Caki2 (cell line): ENCODE results near the gene NOC2L. TPM values are rescaled to one million over a fixed set of nuclear protein-coding genes. Genes with fewer than 3 reads are reported as not detected.
"Not testable (repeated sequence)": the region's sequence is repeated elsewhere in the genome, so short reads cannot be mapped to it uniquely, and the experiment has no call there.

ENCODE experiments used
- DNase-seq: peaks from one replicate; pipeline ENCODE4 v3.0.0-alpha.2; 2015; ENCODE audit warnings: low read depth
- in situ Hi-C: cut with HindIII; loops from 2 replicates; pipeline ENCODE4 v1.10.0; 2016; ENCODE audit warnings: low sequenced_read_pairs, low pct_unique_long_range_greater_than_20kb, mixed read lengths
- total RNA-seq: library from RNA; depleted of rRNA; stranded (reverse); fragments of >200 nt; shearing (Covaris generic); gene quantifications from 2 replicates; pipeline ENCODE4 v1.2.3, GENCODE V29; 2014; ENCODE audit warnings: low replicate concordance

The NOC2L gene
- total RNA-seq, 1 experiment from 2014 or later = 140 TPM

DNA sequence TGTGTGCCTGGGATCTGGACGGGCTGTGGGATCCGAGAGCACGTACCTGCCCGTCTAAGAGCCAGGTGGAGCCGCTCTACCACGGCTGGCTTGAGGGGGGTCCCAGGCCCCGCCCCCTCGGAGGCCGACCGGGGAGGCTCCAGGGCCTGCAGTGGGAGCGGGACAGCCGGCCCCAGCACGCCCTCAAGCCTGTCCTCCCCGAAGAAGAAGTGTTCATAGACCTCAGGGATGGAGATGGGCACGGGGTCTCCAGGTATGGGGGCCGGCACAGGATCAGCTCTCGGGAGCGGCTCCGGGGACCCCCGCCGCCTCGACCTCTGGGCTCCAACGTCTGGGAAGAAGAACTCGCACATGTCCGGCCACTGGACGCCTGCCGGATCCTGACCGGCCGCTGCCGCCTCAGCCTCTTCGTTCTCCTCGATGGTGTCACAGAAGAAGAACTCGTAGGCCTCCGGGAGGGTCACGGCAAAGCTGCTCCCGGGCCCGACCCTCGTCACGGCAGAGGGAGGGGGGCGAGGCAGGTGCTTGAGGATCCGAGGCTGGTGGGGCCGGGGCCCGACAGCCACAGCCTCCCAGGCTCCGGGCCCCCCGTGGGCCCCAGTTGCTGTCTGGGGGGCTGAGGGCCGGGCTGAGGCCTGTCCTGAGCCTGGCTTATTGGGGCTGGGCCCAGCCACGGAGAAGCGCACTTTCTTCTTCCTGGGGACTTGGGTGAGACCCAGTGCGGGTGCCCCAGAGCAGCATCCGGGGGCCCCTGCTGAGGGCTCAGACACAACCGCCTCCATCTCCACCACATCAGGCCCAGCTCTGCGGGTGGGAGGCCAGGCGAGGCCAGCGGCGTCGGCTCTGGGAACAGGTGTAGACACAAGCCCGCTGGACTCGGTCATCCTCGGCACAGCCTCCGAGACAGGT lies 20.0 kb upstream of the NOC2L start:
- in situ Hi-C loops = no loop called here
- no peak for DNase-seq

GRCh38 chr1:978069-978834 lies 19.2 kb upstream of the NOC2L start:
- DNase-seq = peak; percentile 37
- in situ Hi-C loops = no loop called here

DNA sequence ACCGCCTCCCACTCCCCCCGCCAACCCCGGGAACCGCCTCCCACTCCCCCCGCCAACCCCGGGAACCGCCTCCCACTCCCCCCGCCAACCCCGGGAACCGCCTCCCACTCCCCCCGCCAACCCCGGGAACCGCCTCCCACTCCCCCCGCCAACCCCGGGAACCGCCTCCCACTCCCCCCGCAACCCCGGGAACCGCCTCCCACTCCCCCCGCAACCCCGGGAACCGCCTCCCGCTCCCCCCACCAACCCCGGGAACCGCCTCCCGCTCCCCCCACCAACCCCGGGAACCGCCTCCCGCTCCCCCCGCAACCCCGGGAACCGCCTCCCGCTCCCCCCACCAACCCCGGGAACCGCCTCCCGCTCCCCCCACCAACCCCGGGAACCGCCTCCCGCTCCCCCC lies 17.7 kb upstream of the NOC2L start:
- DNase-seq, in situ Hi-C loops: not testable (repeated sequence)

DNA sequence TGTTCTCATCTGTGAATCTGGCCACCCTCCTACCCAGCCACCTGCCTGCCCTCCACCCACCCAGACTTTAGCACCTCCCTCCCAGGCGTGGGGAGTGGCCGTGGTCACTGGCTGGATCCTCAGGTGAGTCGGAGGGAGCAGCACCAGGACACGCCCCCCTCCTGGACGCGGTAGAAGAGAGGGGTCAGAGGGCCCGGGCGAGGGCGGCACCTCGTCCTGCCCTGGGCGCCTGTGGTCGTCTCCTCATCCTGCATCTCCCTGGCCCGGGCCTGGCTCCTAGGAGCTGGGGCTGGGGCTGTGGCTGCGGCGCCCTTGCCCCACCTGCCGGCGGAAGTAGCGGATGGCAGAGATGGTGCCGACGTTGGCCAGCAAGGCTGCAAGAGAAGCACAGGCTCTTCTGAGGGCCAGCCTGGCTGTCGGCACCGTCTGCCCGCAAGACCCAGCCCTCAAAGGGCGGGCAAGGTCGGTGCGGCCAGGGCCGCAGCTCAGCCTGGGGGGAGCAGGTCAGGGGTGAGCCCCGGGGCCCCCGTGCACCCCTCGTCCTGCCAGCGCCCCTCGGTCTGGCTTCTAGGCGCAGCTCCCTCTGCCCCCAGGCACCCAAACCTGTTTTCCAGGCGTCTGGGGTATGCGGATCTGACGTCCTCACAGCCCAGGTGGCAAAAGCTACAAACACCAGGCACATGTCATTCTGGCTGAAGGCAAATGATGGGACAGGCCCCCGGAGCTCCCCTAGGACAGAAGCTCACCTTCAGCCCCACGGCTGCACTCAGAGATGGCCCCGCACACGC lies 17.0 kb upstream of the NOC2L start:
- in situ Hi-C loops = no loop called here
- peak; percentile 84 for DNase-seq

- no peak for DNase-seq
- in situ Hi-C loops = no loop called here
Measured at GRCh38 chr1:975365-975764, 16.3 kb upstream of the NOC2L start.

GRCh38 chr1:974687-975328 lies 15.8 kb upstream of the NOC2L start:
- in situ Hi-C loops = no loop called here
- DNase-seq = no peak

- in situ Hi-C loops = no loop called here
- no peak for DNase-seq
Measured at GRCh38 chr1:974293-974640, 15.2 kb upstream of the NOC2L start.

DNA sequence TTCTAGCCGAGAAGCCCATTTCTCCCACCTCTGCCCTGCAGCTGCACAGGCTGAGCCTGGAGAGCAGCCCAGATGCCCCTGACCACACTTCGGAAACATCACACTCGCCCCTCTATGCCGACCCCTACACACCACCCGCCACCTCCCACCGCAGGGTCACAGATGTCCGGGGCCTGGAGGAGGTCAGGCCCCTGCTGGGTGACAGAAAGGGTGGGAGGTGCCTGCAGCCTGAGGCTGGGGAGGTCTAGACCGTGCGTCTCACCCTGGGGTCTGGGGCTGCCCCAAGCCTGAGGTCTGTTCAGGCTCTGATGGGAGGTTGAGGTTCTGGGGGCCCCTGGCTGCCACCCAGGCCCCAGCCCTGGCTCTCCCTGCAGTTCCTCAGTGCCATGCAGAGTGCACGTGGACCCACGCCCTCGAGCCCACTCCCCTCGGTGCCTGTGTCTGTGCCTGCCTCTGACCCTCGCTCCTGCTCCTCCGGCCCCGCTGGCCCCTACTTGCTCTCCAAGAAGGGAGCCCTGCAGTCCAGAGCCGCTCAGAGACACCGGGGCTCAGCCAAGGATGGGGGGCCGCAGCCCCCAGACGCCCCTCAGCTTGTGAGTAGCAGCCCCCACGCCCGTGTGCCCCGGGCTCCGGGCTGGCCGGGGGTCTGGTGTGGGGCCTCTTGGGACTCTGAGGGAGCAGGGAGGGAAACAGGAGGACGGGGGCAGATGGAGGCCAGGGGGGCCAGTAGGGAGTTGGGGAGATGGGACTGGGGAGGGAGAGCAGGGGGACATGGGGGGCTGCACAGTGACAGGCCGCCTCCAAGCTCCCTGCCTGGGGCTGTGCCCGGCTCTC lies 14.6 kb upstream of the NOC2L start:
- in situ Hi-C loops = no loop called here

GRCh38 chr1:972726-973458 lies 13.8 kb upstream of the NOC2L start:
- no peak for DNase-seq
- in situ Hi-C loops = no loop called here

More for the DNA sequence above, 14.6 kb upstream of the NOC2L start:
- no peak for DNase-seq

DNA sequence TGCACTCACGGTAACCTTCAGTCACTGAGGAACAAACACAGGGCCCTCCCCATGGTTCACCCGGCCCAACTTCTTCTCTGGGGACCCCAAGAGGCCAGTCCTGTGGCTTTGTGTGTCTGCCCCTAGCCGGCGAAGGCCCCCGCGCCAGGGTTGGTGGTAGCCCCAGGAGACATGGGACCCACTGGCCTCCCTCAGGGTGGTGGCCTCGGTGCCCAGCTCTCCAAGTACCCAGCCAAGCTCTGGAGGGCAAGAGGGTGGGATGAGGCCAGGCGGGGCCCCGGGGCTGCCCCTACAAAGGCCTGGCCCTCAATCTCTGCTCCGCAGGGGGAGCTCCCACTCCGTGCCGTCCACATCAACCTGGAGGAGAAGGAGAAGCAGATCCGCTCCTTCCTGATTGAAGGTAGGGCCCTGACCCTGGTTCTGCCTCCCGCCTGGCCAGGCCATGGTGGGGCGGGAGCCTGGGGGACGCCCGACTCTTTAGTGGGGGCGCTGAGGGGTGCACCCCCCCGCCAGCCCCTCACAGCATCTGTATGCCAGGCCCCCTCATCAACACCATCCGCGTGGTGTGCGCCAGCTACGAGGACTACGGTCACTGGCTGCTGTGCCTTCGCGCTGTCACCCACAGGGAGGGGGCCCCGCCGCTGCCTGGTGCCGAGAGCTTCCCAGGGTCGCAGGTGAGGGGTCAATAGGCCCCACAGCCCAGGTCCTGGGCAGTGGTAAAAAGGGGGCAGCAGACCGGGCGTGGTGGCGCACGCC lies 12.9 kb upstream of the NOC2L start:
- in situ Hi-C loops = no loop called here
- DNase-seq = no peak

DNA sequence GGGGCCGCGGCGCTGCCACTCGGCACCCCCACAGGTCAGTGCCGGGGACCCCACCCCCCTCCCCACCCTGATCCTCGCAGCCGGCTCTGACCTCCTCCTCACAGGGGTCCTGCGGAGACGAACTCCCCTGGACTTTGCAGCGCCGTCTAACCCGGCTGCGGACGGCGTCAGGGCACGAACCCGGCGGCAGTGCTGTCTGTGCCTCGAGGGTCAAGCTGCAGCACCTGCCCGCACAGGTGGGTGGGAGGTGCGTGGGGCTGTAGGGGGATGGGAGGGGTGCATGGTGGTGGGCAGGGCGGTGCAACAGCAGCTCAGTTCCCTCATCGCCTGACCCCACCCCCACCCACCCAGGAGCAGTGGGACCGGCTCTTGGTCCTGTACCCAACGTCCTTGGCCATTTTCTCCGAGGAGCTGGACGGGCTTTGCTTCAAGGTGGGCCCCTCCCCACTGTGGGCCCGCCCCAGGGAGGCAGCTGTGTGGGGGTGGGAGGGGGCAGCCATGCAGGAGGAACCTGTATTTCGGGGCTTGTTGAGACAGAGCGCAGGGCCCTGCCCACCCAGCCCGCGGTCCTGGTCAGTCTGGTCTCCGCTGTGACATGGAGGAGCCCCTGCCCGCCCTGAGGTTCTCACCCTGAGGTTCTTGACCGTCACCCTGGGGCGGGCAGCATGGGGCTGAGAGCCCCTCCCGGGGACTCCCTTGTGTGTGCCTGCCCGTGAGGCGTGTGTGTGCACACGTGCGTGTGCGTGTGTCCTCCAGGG lies 12.1 kb upstream of the NOC2L start:
- in situ Hi-C loops = no loop called here

DNA sequence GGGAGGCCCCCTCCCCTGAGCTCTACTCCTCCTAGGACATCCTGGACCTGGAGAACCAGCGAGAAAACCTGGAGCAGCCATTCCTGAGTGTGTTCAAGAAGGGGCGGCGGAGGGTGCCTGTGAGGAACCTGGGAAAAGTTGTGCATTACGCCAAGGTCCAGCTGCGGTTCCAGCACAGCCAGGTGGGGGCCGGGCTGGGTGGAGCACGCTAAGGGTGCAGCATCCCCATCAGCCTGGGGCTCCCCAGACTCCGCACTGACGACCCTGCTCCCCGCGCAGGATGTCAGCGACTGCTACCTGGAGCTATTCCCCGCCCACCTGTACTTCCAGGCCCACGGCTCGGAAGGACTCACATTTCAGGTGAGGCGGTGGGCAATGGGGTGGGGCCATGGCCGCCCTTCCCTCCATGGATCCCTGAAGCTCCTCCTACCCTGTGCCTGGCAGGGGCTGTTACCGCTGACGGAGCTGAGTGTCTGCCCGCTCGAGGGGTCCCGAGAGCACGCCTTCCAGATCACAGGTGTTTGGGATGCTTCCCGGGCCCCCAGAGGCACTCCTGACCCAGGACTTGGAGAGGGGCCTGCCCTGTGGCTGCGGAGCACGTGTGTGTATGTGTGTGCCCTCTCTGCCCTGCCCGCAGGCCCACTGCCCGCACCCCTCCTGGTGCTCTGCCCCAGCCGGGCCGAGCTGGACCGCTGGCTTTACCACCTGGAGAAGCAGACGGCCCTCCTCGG lies 11.4 kb upstream of the NOC2L start:
- DNase-seq = no peak
- in situ Hi-C loops = no loop called here

More for the DNA sequence above, 12.1 kb upstream of the NOC2L start:
- DNase-seq = no peak

DNA sequence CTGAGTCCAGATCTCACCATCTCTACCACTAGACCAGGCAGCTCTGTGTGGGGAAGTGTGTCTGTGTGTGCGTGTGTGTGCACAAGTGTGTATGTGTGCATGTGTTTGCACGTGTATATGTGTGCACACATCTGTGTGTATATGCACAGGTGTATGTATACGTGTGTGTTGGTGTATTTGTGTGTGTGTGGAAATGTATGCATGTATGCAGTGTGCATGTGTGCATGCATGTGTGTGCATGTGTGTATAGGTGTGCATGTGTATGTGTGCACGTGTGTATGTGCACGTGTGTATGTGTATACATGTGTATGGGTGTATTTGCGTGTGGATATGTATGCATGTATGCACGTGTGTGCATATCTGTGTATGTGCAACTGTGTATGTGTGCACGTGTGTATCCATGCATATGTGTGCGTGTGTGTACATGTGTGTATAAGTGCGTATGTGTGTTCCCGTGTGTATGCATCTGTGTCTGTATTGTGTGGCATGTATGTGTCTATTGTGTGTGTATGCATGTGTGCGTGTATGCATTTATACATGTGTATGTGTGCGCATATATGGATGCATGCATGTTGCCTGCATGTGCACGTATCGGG lies 10.3 kb upstream of the NOC2L start:
- DNase-seq = no peak
- in situ Hi-C loops = no loop called here

DNA sequence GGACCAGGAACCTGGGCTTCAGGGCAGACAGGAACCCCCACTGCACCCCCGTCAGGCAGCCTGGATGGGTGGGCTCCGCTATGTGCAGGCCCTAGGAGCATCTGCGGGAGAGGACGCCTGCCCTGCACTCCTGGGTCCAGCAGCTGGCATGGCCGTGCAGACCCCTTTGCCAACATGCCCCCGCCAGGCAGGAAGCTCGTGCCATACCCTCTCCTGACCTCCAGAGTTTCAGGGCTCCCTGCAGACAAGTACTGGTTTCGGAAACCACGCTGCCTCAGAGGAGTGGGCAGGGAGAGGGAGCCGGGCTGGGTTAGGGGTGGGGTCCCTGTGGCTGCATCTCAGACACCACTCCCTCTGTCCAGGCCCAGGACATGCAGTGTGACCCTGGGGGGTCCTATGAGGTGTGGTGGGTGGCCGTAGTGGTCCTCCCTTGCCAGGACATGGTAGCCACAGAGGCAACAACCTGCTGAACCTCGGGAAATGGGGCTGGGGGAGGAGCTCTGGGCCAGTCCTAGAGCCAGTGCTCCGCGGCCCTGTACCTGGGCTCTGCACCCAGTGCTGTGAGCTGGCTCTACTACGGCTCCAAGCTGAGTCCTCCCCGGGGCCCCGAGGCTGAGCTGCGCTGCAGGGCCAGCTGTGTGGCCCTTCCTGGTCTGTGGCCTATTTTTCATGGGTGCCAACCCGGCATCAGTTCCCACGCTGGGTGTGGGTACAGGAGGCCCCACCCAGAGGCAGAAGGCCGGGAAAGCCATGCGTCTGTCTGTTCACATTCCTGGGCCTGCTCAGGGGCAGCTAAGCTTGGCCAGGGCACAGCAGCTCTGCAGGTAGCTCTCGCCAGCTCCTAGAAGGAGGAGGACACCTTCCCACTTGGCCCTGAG lies 8.6 kb upstream of the NOC2L start:
- in situ Hi-C loops = no loop called here
- no peak for DNase-seq
